ENCODE results near the gene FAM53B. TPM values are rescaled to one million over a fixed set of nuclear protein-coding genes. Genes with fewer than 3 reads are reported as not detected.

Gene FAM53B
- total RNA-seq, 1 donor from 2014 or later = 9.2 TPM

- no peak for DNase-seq (ENCODE audit: low read depth)
- H3K4me3 ChIP-seq (ENCODE audit: low read depth, low read length) = no peak overlapping the region
- no peak for TF ChIP-seq CTCF (conservative IDR thresholded peaks at IDR 0.05; ENCODE audit: low read depth, low read length)
Measured at GRCh38 chr10:124579011-124579399, 165.2 kb downstream of the FAM53B start.

GRCh38 chr10:124578231-124579010 lies 165.8 kb downstream of the FAM53B start:
- no peak for TF ChIP-seq CTCF (conservative IDR thresholded peaks at IDR 0.05; ENCODE audit: low read depth, low read length)
- no peak overlapping the region for H3K4me3 ChIP-seq (ENCODE audit: low read depth, low read length)
- no peak for DNase-seq (ENCODE audit: low read depth)

DNA sequence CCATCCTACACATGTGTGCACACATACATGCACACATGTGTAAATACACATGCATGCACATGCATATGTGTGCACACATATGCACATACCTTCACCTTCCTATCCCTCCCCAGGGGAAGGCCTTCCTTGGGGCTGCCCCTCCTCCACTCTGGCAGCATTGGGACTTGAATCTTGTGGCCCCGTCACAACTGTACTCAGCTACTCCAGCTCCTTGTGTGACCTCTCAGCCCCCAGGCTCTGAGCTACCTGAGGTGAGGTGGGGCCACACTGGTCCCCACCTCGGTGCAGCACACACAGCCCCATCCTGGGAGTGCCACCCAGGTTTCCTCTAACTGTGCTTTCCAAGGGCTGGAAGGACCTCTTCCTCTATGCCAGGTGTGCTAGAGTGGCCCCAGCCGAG lies 166.5 kb downstream of the FAM53B start:
- no peak for DNase-seq (ENCODE audit: low read depth)
- TF ChIP-seq CTCF (conservative IDR thresholded peaks at IDR 0.05; ENCODE audit: low read depth, low read length) = no peak
- H3K4me3 ChIP-seq (ENCODE audit: low read depth, low read length) = no peak overlapping the region

- no peak for DNase-seq (ENCODE audit: low read depth)
- no peak for TF ChIP-seq CTCF (conservative IDR thresholded peaks at IDR 0.05; ENCODE audit: low read depth, low read length)
- H3K4me3 ChIP-seq (ENCODE audit: low read depth, low read length) = no peak overlapping the region
Measured at GRCh38 chr10:124576526-124577420, 167.4 kb downstream of the FAM53B start.

DNA sequence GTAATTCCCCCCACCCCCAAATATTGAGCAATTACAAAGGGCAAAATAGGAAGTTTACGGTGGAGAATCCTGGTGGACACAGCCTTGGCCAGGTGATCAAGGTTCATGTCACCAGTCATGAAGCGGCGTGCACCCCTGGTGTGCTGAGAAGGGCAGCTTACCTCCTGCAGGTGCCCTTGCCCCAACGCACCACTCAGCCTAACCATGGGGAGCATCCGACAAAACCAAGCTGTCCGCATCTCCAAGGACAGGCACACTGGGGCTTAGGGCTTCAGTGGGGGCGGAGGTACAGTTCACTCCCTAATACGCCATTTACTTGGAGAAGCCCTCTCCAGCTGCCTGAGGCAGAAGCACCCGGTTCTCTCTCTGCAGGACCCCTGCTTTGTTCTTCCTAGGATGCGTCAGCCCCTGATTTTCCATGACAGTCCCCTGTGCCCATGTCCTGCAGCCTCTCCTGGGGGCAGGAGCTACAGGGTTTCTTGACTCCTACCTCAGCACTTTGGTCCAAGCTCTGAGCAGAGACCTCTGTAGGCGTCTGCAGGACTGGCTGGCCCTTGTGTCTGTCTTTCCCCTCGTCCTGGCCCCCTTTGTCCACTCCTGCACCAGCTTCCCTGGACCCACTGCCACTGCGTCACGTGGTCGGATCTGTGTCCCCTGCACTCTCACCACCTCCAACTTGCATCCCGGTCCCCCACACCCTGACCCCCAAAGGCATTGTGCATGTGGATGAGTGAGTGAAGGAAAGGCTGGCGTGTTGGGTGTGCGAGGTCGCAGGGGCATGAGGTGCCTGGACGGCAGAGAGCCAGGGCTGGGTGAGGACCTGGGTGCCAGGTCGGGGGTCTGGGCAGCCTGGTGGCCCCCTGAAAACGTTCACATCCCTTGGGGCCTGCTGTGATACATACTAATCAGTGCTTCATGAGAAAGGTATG lies 168.8 kb downstream of the FAM53B start:
- no peak for DNase-seq (ENCODE audit: low read depth)
- H3K4me3 ChIP-seq (ENCODE audit: low read depth, low read length) = no peak overlapping the region
- TF ChIP-seq CTCF (conservative IDR thresholded peaks at IDR 0.05; ENCODE audit: low read depth, low read length) = no peak

DNA sequence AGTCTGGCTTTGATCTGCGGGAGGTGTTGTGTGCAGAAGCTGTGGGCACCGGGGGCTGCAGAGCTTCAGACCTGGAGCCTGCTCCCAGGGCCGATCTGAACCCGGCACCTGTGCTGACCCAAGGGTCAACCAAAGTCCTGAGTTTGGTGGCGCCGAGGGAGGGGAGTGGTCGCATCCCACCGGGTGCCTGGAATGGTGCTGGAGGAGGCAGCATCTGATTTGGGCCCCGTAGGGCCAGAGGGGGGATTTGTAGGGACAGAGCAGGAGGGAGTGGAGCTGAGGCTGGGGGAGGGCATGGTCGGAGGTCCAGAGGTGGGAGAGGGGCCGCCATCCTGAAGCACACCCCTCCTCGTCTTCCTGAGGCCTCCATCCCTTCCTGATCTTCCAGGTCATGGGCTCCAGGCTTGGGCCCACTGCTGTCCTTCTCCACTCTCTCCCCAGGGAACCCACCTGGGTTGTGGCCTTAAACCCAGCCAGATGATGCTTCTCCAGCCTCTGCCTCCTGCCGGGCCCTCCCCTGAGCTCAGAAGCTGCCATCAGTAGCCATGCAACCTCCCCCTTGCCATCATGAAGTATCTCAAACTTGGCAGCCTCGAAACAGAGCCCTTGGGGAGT lies 169.6 kb downstream of the FAM53B start:
- H3K4me3 ChIP-seq (ENCODE audit: low read depth, low read length) = no peak overlapping the region
- DNase-seq (ENCODE audit: low read depth) = no peak
- TF ChIP-seq CTCF (conservative IDR thresholded peaks at IDR 0.05; ENCODE audit: low read depth, low read length) = no peak
